ENCODE results near the gene LGR4. TPM values are rescaled to one million over a fixed set of nuclear protein-coding genes. Genes with fewer than 3 reads are reported as not detected.
"Not testable (repeated sequence)": the region's sequence is repeated elsewhere in the genome, so short reads cannot be mapped to it uniquely, and the experiment has no call there.

The LGR4 gene
- total RNA-seq, 1 donor from 2014 or later, result 22.6 TPM

GRCh38 chr11:27363576-27364117 lies 108.9 kb downstream of the LGR4 start:
- no peak for DNase-seq (ENCODE audit: low spot score)
- intact Hi-C loops (cut with DNase I), result loop anchor here (10.0 kb wide), 1 partner anchor 159 kb away; no protein-coding TSS in a partner anchor

DNA sequence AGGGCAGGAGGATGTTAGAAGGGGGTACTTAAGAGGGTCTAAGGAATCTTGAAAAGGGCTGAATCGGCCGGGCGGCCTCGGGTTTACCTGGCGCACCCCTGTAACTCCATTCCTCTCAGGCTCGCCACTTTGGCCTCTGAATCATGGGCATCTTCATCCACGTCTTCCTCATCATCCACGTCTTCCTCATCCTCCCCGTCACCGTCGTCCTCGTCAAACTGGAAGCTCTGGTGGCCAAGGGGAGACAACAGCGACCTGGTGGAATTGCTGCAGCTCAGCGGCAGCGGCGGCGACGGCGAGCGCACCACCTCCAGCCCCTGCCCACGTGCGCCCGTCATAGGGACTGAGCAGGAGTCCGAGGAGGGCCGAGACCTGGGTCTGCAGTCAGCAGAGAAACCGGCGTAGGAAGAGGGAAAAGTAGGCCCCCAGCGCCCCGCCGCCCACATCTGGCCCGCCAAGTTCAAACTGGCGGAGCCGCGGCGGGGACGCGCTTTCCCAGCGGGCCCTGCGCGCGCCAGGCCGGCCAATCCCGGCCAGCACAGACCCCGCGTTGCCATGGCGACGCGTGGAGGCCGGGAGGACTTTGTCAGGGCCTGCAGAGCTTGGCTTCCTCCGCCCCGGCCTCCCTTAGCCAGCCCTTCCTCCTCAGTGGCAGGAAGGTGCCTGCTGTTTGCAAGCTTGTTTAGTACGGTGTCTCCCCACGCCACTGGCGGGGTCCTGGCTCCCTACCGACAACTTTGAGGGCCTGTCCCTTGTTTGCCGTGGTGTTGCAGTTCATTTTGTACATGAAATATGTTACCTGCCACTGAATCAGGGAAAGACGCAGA lies 109.6 kb downstream of the LGR4 start, which contains the start of gene CCDC34:
Gene CCDC34 (minus strand): TSS at position 467 of the 827 bp plus-strand sequence. CDS start 21 bp downstream, at position 446.
- DNase-seq (ENCODE audit: low spot score), result peak; percentile 91
- intact Hi-C loops (cut with DNase I), result loop anchor here (10.0 kb wide), 1 partner anchor 158 kb away; no protein-coding TSS in a partner anchor

DNA sequence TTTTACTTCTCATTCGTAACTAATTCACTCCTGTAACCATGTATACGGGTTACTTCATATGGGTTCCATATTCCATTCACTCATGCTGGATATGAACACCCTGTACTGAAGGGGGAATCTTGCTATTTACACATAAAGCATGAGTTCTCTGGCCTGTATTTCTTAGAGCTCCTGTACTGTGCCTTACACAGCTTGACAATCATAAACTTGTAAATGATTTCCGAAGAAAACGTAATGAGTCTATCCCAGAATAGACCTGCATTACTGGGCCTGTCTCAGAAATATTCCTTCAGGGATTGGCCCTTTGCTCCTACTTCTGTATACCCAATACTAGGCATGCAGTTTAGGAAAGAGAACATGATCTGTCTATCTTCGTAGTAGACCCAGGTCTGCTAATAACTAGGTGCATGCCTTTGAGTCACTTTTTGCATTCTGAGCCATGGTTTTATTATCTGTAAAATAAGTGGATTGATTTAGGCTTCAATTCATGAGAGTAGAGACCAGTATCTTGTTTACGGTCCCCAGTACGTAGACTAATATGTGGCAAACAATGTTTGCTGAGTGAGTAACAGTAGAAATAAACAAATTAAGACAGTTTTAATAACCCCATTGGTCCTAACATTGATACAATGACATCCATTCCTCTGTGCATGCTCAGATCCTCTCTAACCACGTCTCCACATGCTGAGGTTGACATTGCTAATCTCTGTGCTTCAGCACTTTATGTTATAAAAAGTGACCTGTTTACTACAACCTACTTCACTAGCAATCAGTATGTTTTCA lies 110.8 kb downstream of the LGR4 start:
- intact Hi-C loops (cut with DNase I), result loop anchor here (10.0 kb wide), 1 partner anchor 157 kb away; no protein-coding TSS in a partner anchor
- no peak for DNase-seq (ENCODE audit: low spot score)

DNA sequence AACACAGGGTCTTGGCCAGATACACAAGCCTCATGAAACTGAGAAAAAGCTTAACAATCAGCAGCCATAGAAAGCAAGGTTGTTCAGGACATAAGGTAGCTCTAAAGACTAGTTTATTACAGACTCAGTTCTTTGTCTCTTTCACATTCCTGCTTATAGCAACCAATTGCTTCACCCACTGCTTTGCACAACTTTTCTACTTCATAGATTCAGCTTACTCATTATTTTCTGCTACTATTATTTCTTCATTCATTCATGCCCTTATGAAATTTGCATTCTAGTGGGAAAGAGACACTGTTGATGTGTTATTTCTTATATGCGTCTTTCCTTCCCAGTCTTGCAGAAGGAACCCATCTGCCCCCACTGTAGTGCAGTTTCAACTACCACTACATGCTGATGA lies 114.3 kb downstream of the LGR4 start:
- intact Hi-C loops (cut with DNase I), result no loop called here
- DNase-seq (ENCODE audit: low spot score), result no peak

- intact Hi-C loops (cut with DNase I), result no loop called here
- no peak for DNase-seq (ENCODE audit: low spot score)
These were observed 115.3 kb downstream of the LGR4 start for GRCh38 chr11:27357250-27357649.

DNA sequence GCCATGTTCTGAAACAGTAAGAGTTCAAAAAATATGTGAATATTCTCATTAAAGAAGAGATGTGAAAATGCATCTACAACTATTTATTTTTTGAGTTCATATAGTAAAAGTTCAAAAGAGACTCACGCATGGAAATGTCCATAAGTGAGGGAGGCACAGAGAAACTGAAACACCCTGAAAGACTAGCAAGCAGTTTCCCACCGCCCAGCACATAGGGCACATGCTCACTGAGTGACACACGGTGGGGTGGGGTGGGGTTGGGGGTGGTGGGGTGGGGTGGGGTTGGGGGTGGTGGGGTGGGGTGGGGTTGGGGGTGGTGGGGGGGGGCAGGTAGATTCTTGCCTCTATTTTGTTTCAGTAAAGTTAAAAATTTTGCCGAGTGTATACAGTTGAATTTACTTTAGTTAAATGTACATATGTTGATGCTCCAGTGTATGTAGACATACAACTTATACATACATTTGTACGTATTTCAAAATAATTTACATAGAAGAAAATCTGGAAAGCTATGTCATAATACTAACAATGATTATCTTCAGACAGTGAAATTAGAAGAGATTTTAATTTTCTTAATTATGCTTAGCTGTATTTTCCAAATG lies 115.9 kb downstream of the LGR4 start:
- DNase-seq (ENCODE audit: low spot score), result no peak
- intact Hi-C loops (cut with DNase I), result no loop called here

DNA sequence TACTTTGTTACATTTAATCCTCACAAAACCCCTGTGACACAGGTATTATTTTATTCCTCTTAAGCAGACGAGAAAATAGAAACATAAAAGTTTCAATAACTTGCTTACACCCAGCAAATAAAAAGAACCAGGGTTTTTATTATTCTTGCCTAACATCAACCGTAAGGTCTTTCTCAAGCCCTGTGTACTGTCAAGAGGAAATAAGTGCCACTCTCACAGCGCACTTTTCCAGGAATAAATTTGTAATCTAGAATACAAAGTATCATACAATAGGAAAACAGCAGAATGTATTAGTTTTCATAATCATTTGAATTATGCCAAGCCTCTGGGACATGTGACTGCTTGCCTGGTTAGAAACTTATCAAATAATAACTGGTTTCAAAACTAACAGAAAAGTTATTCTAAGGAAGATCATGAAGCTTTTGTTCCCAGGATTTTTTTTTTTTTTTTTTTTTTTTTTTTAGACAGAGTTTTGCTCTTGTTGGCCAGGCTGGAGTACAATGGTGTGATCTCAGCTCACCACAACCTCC lies 117.0 kb downstream of the LGR4 start:
- intact Hi-C loops (cut with DNase I), result no loop called here
- DNase-seq (ENCODE audit: low spot score), result no peak

DNA sequence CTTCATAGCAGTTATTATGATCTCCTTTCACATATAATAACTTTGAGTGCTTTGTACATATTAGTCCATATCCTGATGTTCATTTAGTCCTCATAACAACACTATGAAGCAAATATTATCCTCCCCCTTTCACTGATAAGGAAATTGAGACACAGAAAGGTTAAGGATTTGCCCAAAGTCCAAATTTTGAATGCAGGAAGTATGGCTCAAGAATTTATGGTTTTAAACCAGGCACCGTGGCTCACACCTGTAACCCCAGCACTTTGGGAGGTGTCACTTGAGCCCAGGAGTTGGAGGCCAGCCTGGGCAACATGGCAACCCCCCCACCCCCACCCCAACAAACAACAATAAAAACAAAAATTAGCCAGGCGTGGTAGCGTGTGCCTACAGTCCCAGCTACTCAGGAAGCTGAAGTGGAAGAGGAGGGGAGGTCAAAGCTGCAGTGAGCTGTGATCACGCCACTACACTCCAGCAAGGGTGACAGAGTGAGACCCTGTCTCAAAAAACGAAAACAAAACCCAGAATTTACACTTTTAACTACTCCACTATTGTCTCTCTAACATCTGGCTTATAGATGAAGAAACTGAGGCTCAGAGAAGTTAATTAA lies 118.1 kb downstream of the LGR4 start:
- intact Hi-C loops (cut with DNase I), result no loop called here
- DNase-seq (ENCODE audit: low spot score), result no peak

DNA sequence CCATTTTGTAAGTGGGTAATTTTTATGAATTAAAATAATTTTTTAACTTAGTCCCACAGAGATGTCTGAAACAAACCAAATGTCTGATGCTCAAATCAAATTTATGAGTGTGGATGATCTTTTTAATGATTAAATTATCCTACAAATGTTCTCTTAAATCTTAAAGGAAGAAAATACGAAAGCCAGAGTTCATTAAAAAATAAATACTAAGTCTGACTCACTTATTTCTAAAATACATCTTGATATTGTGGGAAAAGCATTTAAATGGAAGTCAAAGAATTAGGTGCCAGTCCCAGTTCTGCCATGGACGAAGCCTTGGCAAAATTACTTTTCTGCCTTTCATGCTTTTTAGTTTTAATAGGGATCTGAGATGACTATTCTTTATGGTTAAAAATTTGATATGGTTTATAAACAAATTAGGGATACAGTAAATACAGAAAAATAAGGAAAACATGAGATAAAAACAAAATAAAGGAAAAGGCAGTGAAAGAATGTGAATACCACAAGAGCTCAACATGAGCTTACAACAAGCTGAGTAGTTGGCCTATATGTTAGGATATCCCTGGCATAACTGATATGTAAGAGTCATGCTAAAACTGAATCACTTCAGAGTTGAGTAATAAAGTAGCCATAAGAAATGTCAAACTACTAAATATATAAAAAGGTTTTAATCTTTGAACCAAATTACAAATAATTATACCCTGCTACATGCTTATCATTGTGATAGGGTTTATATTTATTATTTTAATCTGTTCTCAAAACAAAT lies 118.8 kb downstream of the LGR4 start:
- intact Hi-C loops (cut with DNase I), result no loop called here
- DNase-seq (ENCODE audit: low spot score), result no peak

- no peak for DNase-seq (ENCODE audit: low spot score)
- intact Hi-C loops (cut with DNase I), result no loop called here
These were observed 119.8 kb downstream of the LGR4 start for GRCh38 chr11:27352781-27353180.

DNA sequence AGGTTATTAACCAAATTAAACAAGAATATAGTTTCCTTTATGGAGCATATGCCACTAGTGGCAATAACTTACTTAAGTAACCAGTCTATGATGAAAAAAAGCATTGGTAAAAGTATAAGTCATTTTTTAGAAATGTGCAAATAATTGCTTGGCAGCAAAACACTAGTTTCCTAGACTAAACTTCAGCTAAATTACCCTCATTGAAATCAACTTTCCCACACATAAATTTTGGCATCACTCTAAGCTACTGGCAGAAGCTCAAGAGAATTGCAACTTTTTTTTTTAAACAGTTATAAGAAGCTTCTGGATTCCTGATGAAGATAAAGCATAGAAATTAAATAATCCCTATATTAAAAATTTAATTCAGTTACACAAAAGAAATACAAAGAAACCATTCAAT lies 122.1 kb downstream of the LGR4 start:
- no peak for DNase-seq (ENCODE audit: low spot score)
- intact Hi-C loops (cut with DNase I), result no loop called here

- no peak for DNase-seq (ENCODE audit: low spot score)
- intact Hi-C loops (cut with DNase I), result no loop called here
These were observed 122.7 kb downstream of the LGR4 start for GRCh38 chr11:27349919-27350318.

DNA sequence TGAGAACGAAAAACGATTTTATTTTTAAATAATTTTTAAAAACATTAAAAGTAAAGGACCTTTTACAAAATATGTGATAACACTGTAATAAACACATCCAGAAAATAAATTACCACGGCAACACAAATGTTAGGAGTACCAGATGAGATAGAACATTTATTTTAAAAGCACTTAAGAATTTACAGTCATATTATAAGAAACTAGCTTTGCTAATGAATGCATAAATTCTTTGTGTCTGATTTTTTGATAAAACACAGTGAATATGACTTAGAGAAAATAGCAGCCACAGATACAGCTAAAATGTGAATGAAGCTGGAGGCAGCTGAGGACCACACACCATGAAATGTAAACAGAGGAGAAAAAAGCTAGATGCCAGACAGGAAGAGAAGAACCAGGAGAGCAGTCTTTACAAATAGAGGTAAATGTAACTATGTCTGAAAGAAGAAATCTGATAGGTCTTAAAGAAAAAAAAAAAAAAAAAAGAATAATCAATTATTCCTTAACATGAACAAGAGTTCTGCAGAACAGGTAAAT lies 124.2 kb downstream of the LGR4 start:
- intact Hi-C loops (cut with DNase I), result no loop called here
- DNase-seq (ENCODE audit: low spot score), result no peak

- intact Hi-C loops (cut with DNase I), result no loop called here
These were observed 124.9 kb downstream of the LGR4 start for GRCh38 chr11:27347359-27348339.

GRCh38 chr11:27339941-27340340 lies 132.6 kb downstream of the LGR4 start:
- no peak for DNase-seq (ENCODE audit: low spot score)
- intact Hi-C loops (cut with DNase I), result no loop called here

More at GRCh38 chr11:27347359-27348339, 124.9 kb downstream of the LGR4 start:
- no peak for DNase-seq (ENCODE audit: low spot score)

DNA sequence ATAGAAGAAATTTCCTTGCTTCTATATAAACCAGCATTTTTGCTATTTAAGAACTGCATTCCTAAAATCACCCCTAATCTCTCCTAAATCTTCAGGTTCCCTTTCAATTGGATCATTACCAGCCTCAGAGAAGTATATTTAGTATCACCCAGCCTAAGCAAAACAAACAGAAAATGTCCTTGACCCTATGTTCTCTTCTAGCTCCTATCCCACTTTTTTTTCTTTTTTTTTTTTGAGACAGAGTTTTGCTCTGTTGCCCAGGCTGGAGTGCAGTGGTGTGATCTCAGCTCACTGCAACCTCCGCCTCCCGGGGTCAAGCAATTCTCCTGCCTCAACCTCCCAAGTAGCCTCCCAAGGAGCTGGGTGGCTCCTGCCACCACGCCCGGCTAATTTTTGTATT lies 137.8 kb downstream of the LGR4 start:
- DNase-seq (ENCODE audit: low spot score); intact Hi-C loops (cut with DNase I): not testable (repeated sequence)

DNA sequence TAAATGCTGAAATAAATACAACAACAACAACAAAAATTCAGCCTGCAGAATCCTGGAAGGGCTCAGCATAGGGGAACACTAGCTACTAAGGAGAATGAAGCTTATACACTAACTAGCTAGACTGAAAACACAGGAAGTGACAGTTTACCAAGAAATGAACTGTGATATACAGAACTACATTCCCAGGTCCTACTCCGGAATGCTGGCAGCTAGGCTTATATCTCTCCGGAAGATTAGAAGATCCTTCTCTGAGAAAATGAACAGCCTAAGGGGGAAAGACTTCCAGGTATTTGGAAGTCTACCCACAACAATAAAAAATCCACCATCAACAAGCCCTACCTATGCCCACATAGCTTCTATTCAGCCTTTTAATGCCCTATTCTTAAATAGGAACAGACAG lies 140.6 kb downstream of the LGR4 start:
- intact Hi-C loops (cut with DNase I), result no loop called here
- no peak for DNase-seq (ENCODE audit: low spot score)

Data from cardiac septum (tissue), 1 donor.